ENCODE measurements around the gene RASIP1. TPM values are rescaled to one million over a fixed set of nuclear protein-coding genes. Genes with fewer than 3 reads are reported as not detected.

The RASIP1 gene
- polyA plus RNA-seq, 1 experiment: 1.1 TPM

DNA sequence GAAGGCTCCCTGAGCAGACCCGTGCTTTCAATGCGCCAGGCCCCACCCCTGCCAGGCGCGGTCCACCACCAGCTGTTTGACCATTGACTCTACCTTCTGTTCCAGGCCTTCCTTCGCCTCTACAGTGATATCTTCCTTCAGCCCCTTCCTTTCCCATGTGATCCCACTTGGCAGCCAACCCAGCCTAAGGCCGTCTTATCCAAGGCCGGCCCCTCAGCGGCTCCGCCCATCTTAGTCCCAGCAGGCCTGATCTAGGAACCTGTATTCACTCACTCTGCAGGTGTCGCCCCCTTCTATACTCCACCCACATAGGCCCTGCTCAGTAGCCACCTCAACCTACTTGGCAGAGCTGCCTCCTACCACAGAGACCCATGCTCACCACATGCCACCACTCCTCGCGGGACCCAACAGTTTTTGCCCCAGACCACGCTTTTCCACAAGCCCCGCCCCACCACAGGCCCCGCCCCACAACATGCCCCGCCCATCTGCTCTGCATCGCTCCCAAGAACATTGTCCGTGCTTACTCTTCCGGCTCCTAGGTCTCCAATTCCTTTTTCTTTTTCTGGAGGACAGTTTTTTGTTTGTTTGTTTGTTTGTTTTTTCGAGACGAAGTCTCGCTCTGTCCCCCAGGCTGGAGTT, 2.9 kb downstream of the RASIP1 start:
- CTCF ChIA-PET: interaction anchor here (0.9 to 2.0 kb wide), 5 partner anchors 9 to 92 kb away, joined by 3 to 7 read pairs (median 4); partner anchors contain the start of gene CA11
- DNase-seq (ENCODE audit: low read depth): no peak
- POLR2A ChIA-PET: no interaction called here

DNA sequence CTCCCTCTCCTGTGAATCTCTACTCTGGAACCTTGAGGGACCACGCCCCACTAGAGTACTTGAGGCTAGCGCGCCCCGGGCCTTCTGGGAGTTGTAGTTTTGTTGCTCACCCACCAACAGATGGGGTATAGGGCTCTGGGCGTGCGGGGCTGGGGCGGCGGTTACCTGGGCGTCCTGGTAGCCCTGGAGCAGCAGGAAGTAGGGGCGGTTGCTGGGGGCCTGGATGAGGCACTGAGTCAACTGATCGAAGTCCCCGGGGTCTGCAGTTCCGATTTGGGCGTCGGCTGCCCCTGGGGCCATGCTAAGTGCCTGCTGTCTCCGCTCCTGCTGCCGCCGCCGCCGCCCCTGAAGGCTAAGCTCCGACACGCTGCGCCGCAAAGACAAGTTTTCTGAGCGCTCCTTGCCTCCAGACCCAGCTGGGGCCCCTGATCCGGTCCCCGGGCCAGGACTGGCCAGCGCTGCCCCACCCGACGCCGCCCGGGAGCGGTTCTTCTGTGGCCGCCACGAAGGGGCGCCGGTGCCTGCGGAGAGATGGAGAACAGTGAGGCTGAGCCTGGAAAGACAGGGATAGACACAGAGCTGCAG, 5.3 kb downstream of the RASIP1 start:
- POLR2A ChIA-PET: interaction anchor here (0.6 kb wide), 1 partner anchor 26 kb away, joined by 4 read pairs; no protein-coding TSS in a partner anchor
- TF ChIP-seq, protein P1, sequence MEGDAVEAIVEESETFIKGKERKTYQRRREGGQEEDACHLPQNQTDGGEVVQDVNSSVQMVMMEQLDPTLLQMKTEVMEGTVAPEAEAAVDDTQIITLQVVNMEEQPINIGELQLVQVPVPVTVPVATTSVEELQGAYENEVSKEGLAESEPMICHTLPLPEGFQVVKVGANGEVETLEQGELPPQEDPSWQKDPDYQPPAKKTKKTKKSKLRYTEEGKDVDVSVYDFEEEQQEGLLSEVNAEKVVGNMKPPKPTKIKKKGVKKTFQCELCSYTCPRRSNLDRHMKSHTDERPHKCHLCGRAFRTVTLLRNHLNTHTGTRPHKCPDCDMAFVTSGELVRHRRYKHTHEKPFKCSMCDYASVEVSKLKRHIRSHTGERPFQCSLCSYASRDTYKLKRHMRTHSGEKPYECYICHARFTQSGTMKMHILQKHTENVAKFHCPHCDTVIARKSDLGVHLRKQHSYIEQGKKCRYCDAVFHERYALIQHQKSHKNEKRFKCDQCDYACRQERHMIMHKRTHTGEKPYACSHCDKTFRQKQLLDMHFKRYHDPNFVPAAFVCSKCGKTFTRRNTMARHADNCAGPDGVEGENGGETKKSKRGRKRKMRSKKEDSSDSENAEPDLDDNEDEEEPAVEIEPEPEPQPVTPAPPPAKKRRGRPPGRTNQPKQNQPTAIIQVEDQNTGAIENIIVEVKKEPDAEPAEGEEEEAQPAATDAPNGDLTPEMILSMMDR (IDR thresholded peaks at IDR 0.05; ENCODE audit: insufficient read depth, low read depth, low read length): no peak
- DNase-seq (ENCODE audit: low read depth): no peak

More for the DNA sequence above, 2.9 kb downstream of the RASIP1 start:
- Histone ChIP-seq H3K27me3 (ENCODE audit: control insufficient read depth, insufficient read depth, low read length) (no peaks in the 10 kb centered on the region), H3K36me3 (ENCODE audit: control insufficient read depth, insufficient read depth, low read length) (no peaks in the 10 kb centered on the region), H3K4me3 (ENCODE audit: low read depth, low read length) (no peak overlapping the region)
- TF ChIP-seq, protein P1 (IDR thresholded peaks at IDR 0.05; ENCODE audit: insufficient read depth, low read depth, low read length): no peak

DNA sequence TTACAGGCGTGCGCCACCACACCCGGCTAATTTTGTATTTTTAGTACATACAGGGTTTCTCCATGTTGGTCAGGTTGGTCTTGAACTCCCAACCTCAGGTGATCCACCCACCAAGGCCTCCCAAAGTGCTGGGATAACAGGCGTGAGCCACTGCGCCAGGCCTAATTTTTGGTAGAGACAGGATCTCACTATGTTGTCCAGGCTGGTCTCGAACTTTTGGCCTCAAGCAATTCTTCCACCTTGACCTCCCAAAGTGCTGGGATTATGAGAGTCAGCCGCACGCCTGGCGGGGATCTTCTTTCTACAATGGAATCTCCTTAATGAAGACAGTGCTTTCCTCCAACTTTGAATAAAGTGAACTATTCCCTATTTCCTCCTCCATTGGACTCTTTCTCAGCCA, 5.8 kb downstream of the RASIP1 start:
- TF ChIP-seq, protein P1 (IDR thresholded peaks at IDR 0.05; ENCODE audit: insufficient read depth, low read depth, low read length): no peak
- CTCF ChIA-PET: interaction anchor here (1.3 kb wide), 1 partner anchor 59 kb away, joined by 3 read pairs; no protein-coding TSS in a partner anchor
- DNase-seq (ENCODE audit: low read depth): no peak
- no peaks in the 10 kb centered on the region for H3K27me3 ChIP-seq (ENCODE audit: control insufficient read depth, insufficient read depth, low read length)
- H3K4me3 ChIP-seq (ENCODE audit: low read depth, low read length): no peak overlapping the region
- no peaks in the 10 kb centered on the region for H3K36me3 ChIP-seq (ENCODE audit: control insufficient read depth, insufficient read depth, low read length)
- POLR2A ChIA-PET: no interaction called here

More for the DNA sequence above, 5.3 kb downstream of the RASIP1 start:
- Histone ChIP-seq H3K4me3 (ENCODE audit: low read depth, low read length) (no peak overlapping the region), H3K36me3 (ENCODE audit: control insufficient read depth, insufficient read depth, low read length) (no peaks in the 10 kb centered on the region), H3K27me3 (ENCODE audit: control insufficient read depth, insufficient read depth, low read length) (no peaks in the 10 kb centered on the region)
- CTCF ChIA-PET: interaction anchor here (1.2 to 1.3 kb wide), 2 partner anchors 59 to 61 kb away, joined by 3 to 4 read pairs; no protein-coding TSS in a partner anchor

- DNase-seq (ENCODE audit: low read depth): no peak
- TF ChIP-seq, protein P1 (IDR thresholded peaks at IDR 0.05; ENCODE audit: insufficient read depth, low read depth, low read length): no peak
- ChIA-PET CTCF (no interaction called here), POLR2A (no interaction called here)
- Histone ChIP-seq H3K27me3 (ENCODE audit: control insufficient read depth, insufficient read depth, low read length) (no peaks in the 10 kb centered on the region), H3K4me3 (ENCODE audit: low read depth, low read length) (no peak overlapping the region), H3K36me3 (ENCODE audit: control insufficient read depth, insufficient read depth, low read length) (no peaks in the 10 kb centered on the region)
Measured at GRCh38 chr19:48731452-48731851, 9.0 kb downstream of the RASIP1 start.

GRCh38 chr19:48728911-48729664, 11.3 kb downstream of the RASIP1 start:
- no peak overlapping the region for H3K4me3 ChIP-seq (ENCODE audit: low read depth, low read length)
- TF ChIP-seq, protein P1 (IDR thresholded peaks at IDR 0.05; ENCODE audit: insufficient read depth, low read depth, low read length): no peak
- H3K27me3 ChIP-seq (ENCODE audit: control insufficient read depth, insufficient read depth, low read length): no peaks in the 10 kb centered on the region
- ChIA-PET POLR2A (no interaction called here), CTCF (interaction anchor here (0.9 to 1.3 kb wide), 2 partner anchors 8 to 9 kb away, joined by 3 to 4 read pairs; no protein-coding TSS in a partner anchor)
- H3K36me3 ChIP-seq (ENCODE audit: control insufficient read depth, insufficient read depth, low read length): no peaks in the 10 kb centered on the region
- no peak for DNase-seq (ENCODE audit: low read depth)
